ENCODE data around the gene STUM. TPM values are rescaled to one million over a fixed set of nuclear protein-coding genes. Genes with fewer than 3 reads are reported as not detected.

STUM gene
- total RNA-seq, 1 experiment from 2014 or later = 0.37 TPM

DNA sequence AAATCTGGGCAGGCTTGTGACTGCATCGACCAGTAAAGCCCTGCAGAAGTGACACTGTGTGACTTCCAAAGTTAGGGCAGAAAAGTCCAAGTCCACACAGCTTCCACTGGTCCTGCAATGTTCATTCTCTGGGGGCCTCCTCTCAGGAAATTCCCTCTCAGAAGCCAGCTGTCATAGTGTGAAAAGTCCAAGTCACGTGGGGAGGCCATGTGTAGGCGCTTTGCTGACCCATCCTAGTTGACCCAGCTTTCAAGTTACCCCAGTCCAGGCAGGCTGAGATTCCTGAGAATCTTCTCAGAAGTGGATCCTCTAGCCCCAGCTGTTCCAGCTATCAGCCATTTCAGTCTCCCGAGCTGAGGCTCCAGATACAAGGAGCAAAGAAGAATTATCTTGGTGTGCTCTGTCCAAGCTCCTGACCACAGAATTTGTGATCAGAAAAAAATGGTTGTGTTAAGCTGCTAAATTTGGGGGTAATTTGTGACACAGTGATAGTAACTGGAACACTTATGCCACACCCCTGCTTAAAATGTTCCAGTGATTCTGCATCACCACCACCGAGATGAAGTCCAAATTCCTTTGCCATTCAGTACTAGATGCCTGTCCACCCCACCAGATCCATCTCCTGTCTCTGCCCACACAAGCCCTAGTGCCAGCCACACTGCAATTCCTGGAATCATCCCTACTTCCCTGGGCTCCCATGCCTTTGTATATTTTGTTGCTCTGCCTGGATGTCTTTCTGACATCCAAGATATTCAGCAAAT, 2.5 kb upstream of the STUM start:
- Mint-ChIP-seq H3K4me1 (ENCODE audit: insufficient read depth, unreplicated experiment) (peaks cover 19% of the 10 kb centered on the region), H3K9me3 (ENCODE audit: unreplicated experiment) (no peaks in the 10 kb centered on the region), H3K36me3 (ENCODE audit: insufficient read depth, unreplicated experiment) (no peaks in the 10 kb centered on the region), H3K4me3 (ENCODE audit: unreplicated experiment) (no peak overlapping the region), H3K27ac (ENCODE audit: low read depth, unreplicated experiment) (no peak overlapping the region), H3K27me3 (ENCODE audit: insufficient read depth, unreplicated experiment) (peaks cover 33% of the 10 kb centered on the region)
- ChIA-PET POLR2A (interaction anchor here (0.6 kb wide), 1 partner anchor 78 kb away, joined by 3 read pairs; no protein-coding TSS in a partner anchor), CTCF (interaction anchor here (0.8 to 4.0 kb wide), 17 partner anchors 12 to 894 kb away, joined by 3 to 38 read pairs (median 6); no protein-coding TSS in a partner anchor)
- intact Hi-C loops (cut with micrococcal nuclease) = loop anchor here (5.0 kb wide), 2 partner anchors 231 to 771 kb away; partner anchors contain the start of gene CDC42BPA
- no TSS peak for BruUV-seq (replicated peaks)
- DNase-seq (ENCODE audit: unreplicated experiment) = no peak
- TF ChIP-seq, protein P1, sequence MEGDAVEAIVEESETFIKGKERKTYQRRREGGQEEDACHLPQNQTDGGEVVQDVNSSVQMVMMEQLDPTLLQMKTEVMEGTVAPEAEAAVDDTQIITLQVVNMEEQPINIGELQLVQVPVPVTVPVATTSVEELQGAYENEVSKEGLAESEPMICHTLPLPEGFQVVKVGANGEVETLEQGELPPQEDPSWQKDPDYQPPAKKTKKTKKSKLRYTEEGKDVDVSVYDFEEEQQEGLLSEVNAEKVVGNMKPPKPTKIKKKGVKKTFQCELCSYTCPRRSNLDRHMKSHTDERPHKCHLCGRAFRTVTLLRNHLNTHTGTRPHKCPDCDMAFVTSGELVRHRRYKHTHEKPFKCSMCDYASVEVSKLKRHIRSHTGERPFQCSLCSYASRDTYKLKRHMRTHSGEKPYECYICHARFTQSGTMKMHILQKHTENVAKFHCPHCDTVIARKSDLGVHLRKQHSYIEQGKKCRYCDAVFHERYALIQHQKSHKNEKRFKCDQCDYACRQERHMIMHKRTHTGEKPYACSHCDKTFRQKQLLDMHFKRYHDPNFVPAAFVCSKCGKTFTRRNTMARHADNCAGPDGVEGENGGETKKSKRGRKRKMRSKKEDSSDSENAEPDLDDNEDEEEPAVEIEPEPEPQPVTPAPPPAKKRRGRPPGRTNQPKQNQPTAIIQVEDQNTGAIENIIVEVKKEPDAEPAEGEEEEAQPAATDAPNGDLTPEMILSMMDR (IDR thresholded peaks at IDR 0.05; ENCODE audit: unreplicated experiment) = no peak

DNA sequence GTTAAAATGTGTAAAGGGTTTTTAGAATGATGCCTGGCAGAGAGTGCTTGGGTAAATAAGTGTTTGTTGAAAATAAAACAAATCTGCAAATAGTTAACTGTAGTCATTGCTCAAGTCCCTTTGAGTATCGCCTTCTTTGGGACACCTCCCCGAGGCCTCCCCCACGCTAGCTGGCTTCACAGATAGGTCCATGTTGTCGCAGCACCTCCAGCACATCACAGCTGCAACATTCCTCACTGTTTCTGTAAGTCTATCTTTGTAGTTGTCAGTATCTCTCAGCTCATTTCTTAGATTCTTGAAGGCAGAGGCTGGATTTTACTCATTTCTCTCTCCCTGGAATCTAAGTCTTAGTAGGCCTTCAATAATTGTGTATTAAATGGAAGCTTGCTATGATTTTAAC, 1.6 kb upstream of the STUM start:
- ChIA-PET POLR2A (interaction anchor here (0.6 to 2.1 kb wide), 10 partner anchors 9 to 1160 kb away, joined by 3 to 17 read pairs (median 3); partner anchors contain the start of gene PARP1), CTCF (interaction anchor here (0.5 to 4.0 kb wide), 49 partner anchors 9 to 1478 kb away, joined by 3 to 38 read pairs (median 5); partner anchors contain the start of gene COQ8A)
- Mint-ChIP-seq H3K36me3 (ENCODE audit: insufficient read depth, unreplicated experiment) (no peaks in the 10 kb centered on the region), H3K27me3 (ENCODE audit: insufficient read depth, unreplicated experiment) (peaks cover 42% of the 10 kb centered on the region), H3K4me3 (ENCODE audit: unreplicated experiment) (no peak overlapping the region), H3K9me3 (ENCODE audit: unreplicated experiment) (no peaks in the 10 kb centered on the region), H3K27ac (ENCODE audit: low read depth, unreplicated experiment) (no peak overlapping the region), H3K4me1 (ENCODE audit: insufficient read depth, unreplicated experiment) (peaks cover 15% of the 10 kb centered on the region)
- no TSS peak for BruUV-seq (replicated peaks)
- TF ChIP-seq, protein P1 (IDR thresholded peaks at IDR 0.05; ENCODE audit: unreplicated experiment) = no peak
- DNase-seq (ENCODE audit: unreplicated experiment) = no peak
- intact Hi-C loops (cut with micrococcal nuclease) = loop anchor here (1.0 to 5.0 kb wide), 10 partner anchors 56 to 890 kb away; partner anchors contain the start of gene CDC42BPA

DNA sequence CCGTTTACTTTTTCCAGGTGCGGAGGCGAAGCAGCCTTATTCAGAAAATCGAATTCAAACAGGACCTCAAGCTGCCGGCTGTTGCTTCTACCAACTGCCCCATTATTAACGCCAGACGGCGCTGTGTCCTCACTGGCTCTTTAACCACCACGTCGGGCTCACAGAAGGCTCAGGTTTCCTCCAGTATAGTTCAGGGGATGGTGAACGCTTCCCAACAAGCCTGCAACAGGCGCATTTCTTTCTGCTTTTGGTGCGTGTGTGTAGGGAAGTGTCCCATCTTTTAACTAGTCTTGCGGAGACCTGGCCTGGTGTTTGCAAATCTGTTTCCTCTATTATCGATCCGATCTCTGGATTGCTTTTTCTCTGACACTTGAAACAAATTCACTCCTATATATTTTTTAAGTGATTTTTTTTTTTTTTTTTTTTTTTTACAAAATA, 791 bp upstream of the STUM start:
- peaks cover 51% of the 10 kb centered on the region for H3K27me3 Mint-ChIP-seq (ENCODE audit: insufficient read depth, unreplicated experiment)

More for the DNA sequence above, 791 bp upstream of the STUM start:
- peak; percentile 98 for DNase-seq (ENCODE audit: unreplicated experiment)
- H3K4me1 Mint-ChIP-seq (ENCODE audit: insufficient read depth, unreplicated experiment) = peaks cover 14% of the 10 kb centered on the region
- TF ChIP-seq, protein P1 (IDR thresholded peaks at IDR 0.05; ENCODE audit: unreplicated experiment) = peak; percentile 99
- H3K9me3 Mint-ChIP-seq (ENCODE audit: unreplicated experiment) = no peaks in the 10 kb centered on the region
- no peak overlapping the region for H3K4me3 Mint-ChIP-seq (ENCODE audit: unreplicated experiment)
- no peaks in the 10 kb centered on the region for H3K36me3 Mint-ChIP-seq (ENCODE audit: insufficient read depth, unreplicated experiment)
- ChIA-PET CTCF (interaction anchor here (0.5 to 4.0 kb wide), 53 partner anchors 8 to 1522 kb away, joined by 3 to 38 read pairs (median 4); partner anchors contain the start of gene COQ8A), POLR2A (interaction anchor here (0.5 to 2.1 kb wide), 12 partner anchors 9 to 1160 kb away, joined by 3 to 17 read pairs (median 3); partner anchors contain the start of gene PARP1)
- intact Hi-C loops (cut with micrococcal nuclease) = loop anchor here (1.0 to 5.0 kb wide), 10 partner anchors 56 to 890 kb away; partner anchors contain the start of gene CDC42BPA
- no peak overlapping the region for H3K27ac Mint-ChIP-seq (ENCODE audit: low read depth, unreplicated experiment)
- no TSS peak for BruUV-seq (replicated peaks)
